ENCODE data around the gene CD2BP2.

The CD2BP2 gene

GRCh38 chr16:30376461-30376902 lies 21.4 kb upstream of the CD2BP2 start:
- H3K27ac ChIP-seq (ENCODE audit: low read length): no peak overlapping the region
- H3K9me3 ChIP-seq (ENCODE audit: control insufficient read depth, low read depth, low read length): no peaks in the 10 kb centered on the region
- H3K9ac ChIP-seq (ENCODE audit: low read length): no peak overlapping the region
- no peaks in the 10 kb centered on the region for H3K36me3 ChIP-seq (ENCODE audit: control insufficient read depth, low read depth, low read length)
- peaks cover 9% of the 10 kb centered on the region for H3K4me1 ChIP-seq (ENCODE audit: control insufficient read depth, low read depth, low read length)
- H3K27me3 ChIP-seq (ENCODE audit: control insufficient read depth, insufficient read depth, low read length): no peaks in the 10 kb centered on the region
- no peak overlapping the region for H3K4me3 ChIP-seq (ENCODE audit: low read length)

DNA sequence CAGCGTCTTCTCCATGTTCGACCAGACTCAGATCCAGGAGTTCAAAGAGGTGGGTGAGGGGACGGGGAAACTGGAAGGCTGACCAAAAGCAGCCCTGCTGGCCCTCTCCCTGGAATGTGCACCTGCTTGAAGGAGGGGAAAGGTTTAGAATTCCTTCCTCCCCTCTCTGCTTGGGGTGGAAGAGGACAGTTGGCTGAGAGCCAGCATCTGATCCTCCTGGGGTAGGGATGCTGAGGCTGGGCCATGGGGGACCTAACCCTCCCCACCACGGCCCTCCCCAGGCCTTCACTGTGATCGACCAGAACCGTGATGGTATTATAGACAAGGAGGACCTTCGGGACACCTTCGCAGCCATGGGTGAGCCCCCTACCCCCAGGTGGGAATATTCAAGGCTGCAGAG lies 20.8 kb upstream of the CD2BP2 start:
- H3K4me1 ChIP-seq (ENCODE audit: control insufficient read depth, low read depth, low read length): peaks cover 12% of the 10 kb centered on the region
- H3K36me3 ChIP-seq (ENCODE audit: control insufficient read depth, low read depth, low read length): no peaks in the 10 kb centered on the region
- H3K9ac ChIP-seq (ENCODE audit: low read length): no peak overlapping the region
- no peaks in the 10 kb centered on the region for H3K9me3 ChIP-seq (ENCODE audit: control insufficient read depth, low read depth, low read length)
- no peaks in the 10 kb centered on the region for H3K27me3 ChIP-seq (ENCODE audit: control insufficient read depth, insufficient read depth, low read length)
- no peak overlapping the region for H3K27ac ChIP-seq (ENCODE audit: low read length)
- no peak overlapping the region for H3K4me3 ChIP-seq (ENCODE audit: low read length)

- H3K36me3 ChIP-seq (ENCODE audit: control insufficient read depth, low read depth, low read length): no peaks in the 10 kb centered on the region
- no peaks in the 10 kb centered on the region for H3K9me3 ChIP-seq (ENCODE audit: control insufficient read depth, low read depth, low read length)
- no peak within 1 kb of the TSS for H3K27ac ChIP-seq (ENCODE audit: low read length)
- H3K27me3 ChIP-seq (ENCODE audit: control insufficient read depth, insufficient read depth, low read length): no peaks in the 10 kb centered on the region
- H3K4me1 ChIP-seq (ENCODE audit: control insufficient read depth, low read depth, low read length): peaks cover 12% of the 10 kb centered on the region
- H3K4me3 ChIP-seq (ENCODE audit: low read length): no peak within 1 kb of the TSS
- no peak within 1 kb of the TSS for H3K9ac ChIP-seq (ENCODE audit: low read length)
Observed at GRCh38 chr16:30374538-30374937, 19.4 kb upstream of the CD2BP2 start, which contains the start of gene MYL11. TSS of gene MYL11 (plus strand) at chr16:30374802. CDS start at chr16:30374858, 56 bp downstream.

GRCh38 chr16:30372725-30373124 lies 17.6 kb upstream of the CD2BP2 start:
- Histone ChIP-seq H3K9ac (ENCODE audit: low read length) (no peak overlapping the region), H3K27ac (ENCODE audit: low read length) (no peak overlapping the region), H3K4me3 (ENCODE audit: low read length) (no peak overlapping the region), H3K27me3 (ENCODE audit: control insufficient read depth, insufficient read depth, low read length) (no peaks in the 10 kb centered on the region), H3K4me1 (ENCODE audit: control insufficient read depth, low read depth, low read length) (peaks cover 17% of the 10 kb centered on the region), H3K36me3 (ENCODE audit: control insufficient read depth, low read depth, low read length) (no peaks in the 10 kb centered on the region), H3K9me3 (ENCODE audit: control insufficient read depth, low read depth, low read length) (no peaks in the 10 kb centered on the region)

DNA sequence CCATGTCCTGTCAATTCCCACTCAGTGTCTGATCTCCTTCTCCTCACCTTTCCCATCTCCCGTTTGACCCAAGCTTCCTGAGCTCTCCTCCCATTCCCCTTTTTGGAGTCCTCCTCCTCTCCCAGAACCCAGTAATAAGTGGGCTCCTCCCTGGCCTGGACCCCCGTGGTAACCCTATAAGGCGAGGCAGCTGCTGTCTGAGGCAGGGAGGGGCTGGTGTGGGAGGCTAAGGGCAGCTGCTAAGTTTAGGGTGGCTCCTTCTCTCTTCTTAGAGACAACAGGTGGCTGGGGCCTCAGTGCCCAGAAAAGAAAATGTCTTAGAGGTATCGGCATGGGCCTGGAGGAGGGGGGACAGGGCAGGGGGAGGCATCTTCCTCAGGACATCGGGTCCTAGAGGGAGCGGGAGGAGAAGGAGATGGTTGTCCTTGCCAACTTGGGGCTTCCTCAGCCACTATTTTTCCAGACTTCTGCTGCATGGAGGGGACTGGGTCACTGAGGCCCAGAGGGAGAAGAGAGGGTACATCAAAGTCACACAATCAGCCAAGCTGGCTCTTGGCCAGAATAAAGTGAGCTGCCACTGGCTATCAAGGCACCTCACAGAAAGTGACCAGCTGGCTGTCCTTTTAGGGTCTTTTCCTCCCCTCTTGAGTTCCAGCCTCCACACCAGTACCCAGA lies 17.1 kb upstream of the CD2BP2 start:
- Histone ChIP-seq H3K27me3 (ENCODE audit: control insufficient read depth, insufficient read depth, low read length) (no peaks in the 10 kb centered on the region), H3K4me1 (ENCODE audit: control insufficient read depth, low read depth, low read length) (peaks cover 14% of the 10 kb centered on the region), H3K9me3 (ENCODE audit: control insufficient read depth, low read depth, low read length) (no peaks in the 10 kb centered on the region), H3K4me3 (ENCODE audit: low read length) (no peak overlapping the region), H3K36me3 (ENCODE audit: control insufficient read depth, low read depth, low read length) (no peaks in the 10 kb centered on the region), H3K27ac (ENCODE audit: low read length) (no peak overlapping the region), H3K9ac (ENCODE audit: low read length) (no peak overlapping the region)

GRCh38 chr16:30371248-30371816 lies 16.2 kb upstream of the CD2BP2 start:
- Histone ChIP-seq H3K27me3 (ENCODE audit: control insufficient read depth, insufficient read depth, low read length) (no peaks in the 10 kb centered on the region), H3K4me1 (ENCODE audit: control insufficient read depth, low read depth, low read length) (peaks cover 13% of the 10 kb centered on the region), H3K36me3 (ENCODE audit: control insufficient read depth, low read depth, low read length) (no peaks in the 10 kb centered on the region), H3K9me3 (ENCODE audit: control insufficient read depth, low read depth, low read length) (no peaks in the 10 kb centered on the region), H3K4me3 (ENCODE audit: low read length) (peak overlapping the region; percentile 64), H3K9ac (ENCODE audit: low read length) (no peak overlapping the region), H3K27ac (ENCODE audit: low read length) (no peak overlapping the region)

- H3K27ac ChIP-seq (ENCODE audit: low read length): no peak within 1 kb of the TSS
- H3K9ac ChIP-seq (ENCODE audit: low read length): peak within 1 kb of the TSS; percentile 5
- no peaks in the 10 kb centered on the region for H3K36me3 ChIP-seq (ENCODE audit: control insufficient read depth, low read depth, low read length)
- peaks cover 12% of the 10 kb centered on the region for H3K4me1 ChIP-seq (ENCODE audit: control insufficient read depth, low read depth, low read length)
- peak within 1 kb of the TSS; percentile 64 for H3K4me3 ChIP-seq (ENCODE audit: low read length)
- no peaks in the 10 kb centered on the region for H3K9me3 ChIP-seq (ENCODE audit: control insufficient read depth, low read depth, low read length)
- H3K27me3 ChIP-seq (ENCODE audit: control insufficient read depth, insufficient read depth, low read length): no peaks in the 10 kb centered on the region
Observed at GRCh38 chr16:30370456-30371247, 15.5 kb upstream of the CD2BP2 start, which contains the start of gene TBC1D10B. TSS of gene TBC1D10B (minus strand) at chr16:30370494. CDS start at chr16:30370183, 311 bp downstream.

DNA sequence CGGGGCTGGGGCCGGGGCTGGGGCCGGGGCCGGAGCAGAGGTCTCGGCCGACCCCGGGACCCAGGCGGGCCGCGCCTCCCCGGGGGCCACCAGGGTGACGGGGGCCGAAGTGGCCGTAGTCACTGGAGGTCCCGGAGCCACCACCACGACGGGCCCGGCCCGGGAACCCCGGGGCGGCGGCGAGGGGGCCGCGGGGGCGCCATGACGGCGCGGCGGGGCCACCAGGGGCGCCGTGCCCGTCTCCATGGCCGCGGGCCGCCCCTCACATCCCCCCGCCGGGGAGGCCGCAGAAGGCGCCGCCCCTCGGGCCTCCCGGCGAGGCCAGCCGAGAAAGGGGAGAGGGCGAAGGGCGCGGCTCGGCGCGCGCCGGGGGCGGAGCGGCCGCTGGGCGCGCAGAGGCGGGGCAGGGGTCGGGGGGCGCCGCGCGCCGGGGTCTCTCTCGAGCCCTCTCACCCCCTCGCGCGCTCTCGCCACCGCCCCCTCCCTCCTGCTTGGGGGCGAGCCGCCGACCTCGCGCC lies 14.9 kb upstream of the CD2BP2 start:
- H3K36me3 ChIP-seq (ENCODE audit: control insufficient read depth, low read depth, low read length): peaks cover 3% of the 10 kb centered on the region
- H3K27me3 ChIP-seq (ENCODE audit: control insufficient read depth, insufficient read depth, low read length): no peaks in the 10 kb centered on the region
- no peak overlapping the region for H3K9ac ChIP-seq (ENCODE audit: low read length)
- no peaks in the 10 kb centered on the region for H3K9me3 ChIP-seq (ENCODE audit: control insufficient read depth, low read depth, low read length)
- peaks cover 9% of the 10 kb centered on the region for H3K4me1 ChIP-seq (ENCODE audit: control insufficient read depth, low read depth, low read length)
- H3K4me3 ChIP-seq (ENCODE audit: low read length): peak overlapping the region; percentile 50
- H3K27ac ChIP-seq (ENCODE audit: low read length): no peak overlapping the region

DNA sequence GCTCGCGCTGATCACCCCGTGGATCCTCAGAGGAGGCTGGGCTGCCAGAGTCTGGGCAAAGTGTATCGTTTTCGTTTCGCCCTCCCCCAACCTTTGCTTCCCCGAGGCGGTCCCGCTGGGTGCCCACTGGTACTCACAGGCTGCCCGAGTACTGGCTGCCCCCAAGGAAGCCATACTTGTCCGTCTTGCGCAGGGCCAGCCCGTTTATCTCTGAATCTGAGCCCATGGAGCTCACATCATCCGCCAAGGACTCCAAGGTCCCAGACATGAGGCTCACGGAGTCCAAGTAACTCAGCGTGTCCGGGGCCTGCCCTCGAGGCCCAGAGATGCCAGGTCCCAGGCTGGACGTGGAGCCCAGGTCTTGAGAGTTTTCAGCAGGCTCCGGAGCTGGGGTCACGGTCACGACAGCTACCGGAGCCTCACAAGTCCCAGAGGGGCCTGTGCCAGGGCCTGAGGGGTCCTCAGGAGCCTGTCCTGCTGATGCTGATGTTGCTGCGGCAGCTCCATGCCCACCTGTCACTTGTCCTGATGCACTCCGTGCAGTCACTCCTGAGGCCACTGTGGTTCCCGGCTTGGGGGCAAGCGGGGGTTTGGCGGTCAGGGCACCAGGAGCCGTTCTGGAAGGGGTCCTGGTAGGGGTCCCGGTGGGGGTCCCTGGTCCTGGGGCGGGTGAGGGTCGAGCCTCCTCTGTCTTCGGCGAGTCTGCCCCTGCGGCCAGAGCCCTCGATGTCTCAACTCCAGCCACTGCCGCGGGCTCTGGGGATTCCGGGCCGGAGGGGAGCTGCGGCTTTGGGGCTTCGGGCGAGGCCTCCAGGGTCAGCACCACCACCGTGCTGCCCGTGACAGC lies 14.2 kb upstream of the CD2BP2 start:
- Histone ChIP-seq H3K27me3 (ENCODE audit: control insufficient read depth, insufficient read depth, low read length) (no peaks in the 10 kb centered on the region), H3K36me3 (ENCODE audit: control insufficient read depth, low read depth, low read length) (peaks cover 3% of the 10 kb centered on the region), H3K4me1 (ENCODE audit: control insufficient read depth, low read depth, low read length) (peaks cover 9% of the 10 kb centered on the region), H3K4me3 (ENCODE audit: low read length) (peak overlapping the region; percentile 50), H3K27ac (ENCODE audit: low read length) (no peak overlapping the region), H3K9ac (ENCODE audit: low read length) (peak overlapping the region; percentile 5), H3K9me3 (ENCODE audit: control insufficient read depth, low read depth, low read length) (no peaks in the 10 kb centered on the region)

GRCh38 chr16:30368792-30369090 lies 13.6 kb upstream of the CD2BP2 start:
- no peaks in the 10 kb centered on the region for H3K9me3 ChIP-seq (ENCODE audit: control insufficient read depth, low read depth, low read length)
- no peak overlapping the region for H3K9ac ChIP-seq (ENCODE audit: low read length)
- H3K27ac ChIP-seq (ENCODE audit: low read length): no peak overlapping the region
- H3K4me3 ChIP-seq (ENCODE audit: low read length): peak overlapping the region; percentile 50
- peaks cover 9% of the 10 kb centered on the region for H3K4me1 ChIP-seq (ENCODE audit: control insufficient read depth, low read depth, low read length)
- no peaks in the 10 kb centered on the region for H3K27me3 ChIP-seq (ENCODE audit: control insufficient read depth, insufficient read depth, low read length)
- H3K36me3 ChIP-seq (ENCODE audit: control insufficient read depth, low read depth, low read length): peaks cover 3% of the 10 kb centered on the region
